Stomach (tissue), 4 donors: ENCODE data around the gene LYPD6.

Experiments used
- EP300 ChIP-seq: sonication (generic); formaldehyde crosslinking; IDR thresholded peaks from one replicate; pipeline ENCODE4 v1.6.1; 2017; ENCODE audit warnings: antibody characterized with exemption
- POLR2A ChIP-seq, 4 donors: fragments of 450-650 bp; IDR thresholded peaks; one replicate each; pipeline ENCODE4 v1.6.1; 2016; ENCODE audit warnings: antibody characterized with exemption in 4 of 4, control low read depth in 2 of 4, mild to moderate bottlenecking in 1 of 4, moderate library complexity in 1 of 4
- POLR2AphosphoS5 ChIP-seq, 3 donors: sonication (generic); formaldehyde crosslinking; IDR thresholded peaks; one replicate each; pipeline ENCODE4 v1.6.1; 2016; ENCODE audit warnings: antibody characterized with exemption in 3 of 3
- TF ChIP-seq, protein P1 (sequence below), 7 experiments: fragments of 450-650 bp in 4 of 7; fragments of 200-600 bp in 3 of 7; sonication (generic) in 3 of 7; IDR thresholded peaks; one replicate each; pipeline ENCODE4 v1.5.1; 2016 to 2019; ENCODE audit warnings: antibody characterized with exemption in 7 of 7, control low read depth in 2 of 7, mild to moderate bottlenecking in 1 of 7

DNA sequence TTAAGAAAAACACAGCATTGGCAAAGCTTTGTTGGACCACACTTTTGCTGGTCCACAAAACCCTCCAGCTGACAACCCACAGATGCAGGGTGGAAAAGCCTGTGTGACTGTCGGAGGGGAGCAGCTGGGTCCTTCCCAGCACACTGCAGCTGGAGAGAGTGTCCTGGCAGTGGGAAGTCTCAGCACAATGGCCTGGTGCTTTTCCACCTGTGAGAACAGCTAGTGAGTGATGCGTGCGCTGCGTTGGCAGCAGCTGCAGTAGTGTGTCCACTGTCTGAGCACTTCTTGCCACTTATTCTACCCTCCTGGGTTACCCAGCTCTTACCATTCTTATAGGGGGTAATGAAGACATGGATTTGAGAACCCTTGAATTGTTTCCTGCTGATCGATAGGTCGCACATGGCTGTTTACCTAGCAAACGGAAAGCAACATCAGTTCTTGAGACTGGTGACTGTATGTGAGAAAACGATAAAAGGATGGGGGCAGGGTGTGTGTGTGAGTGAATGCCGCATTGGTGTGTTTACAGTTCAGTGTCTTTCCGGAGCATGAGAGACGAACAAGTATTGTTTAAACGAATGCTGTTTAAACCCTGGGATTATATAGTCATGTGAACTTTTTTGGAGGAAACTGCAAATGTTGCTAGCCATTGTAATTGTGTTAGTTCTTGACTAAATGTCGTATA, 69.7 kb downstream of the LYPD6 start:
- no peak for TF ChIP-seq EP300
- TF ChIP-seq, protein P1, sequence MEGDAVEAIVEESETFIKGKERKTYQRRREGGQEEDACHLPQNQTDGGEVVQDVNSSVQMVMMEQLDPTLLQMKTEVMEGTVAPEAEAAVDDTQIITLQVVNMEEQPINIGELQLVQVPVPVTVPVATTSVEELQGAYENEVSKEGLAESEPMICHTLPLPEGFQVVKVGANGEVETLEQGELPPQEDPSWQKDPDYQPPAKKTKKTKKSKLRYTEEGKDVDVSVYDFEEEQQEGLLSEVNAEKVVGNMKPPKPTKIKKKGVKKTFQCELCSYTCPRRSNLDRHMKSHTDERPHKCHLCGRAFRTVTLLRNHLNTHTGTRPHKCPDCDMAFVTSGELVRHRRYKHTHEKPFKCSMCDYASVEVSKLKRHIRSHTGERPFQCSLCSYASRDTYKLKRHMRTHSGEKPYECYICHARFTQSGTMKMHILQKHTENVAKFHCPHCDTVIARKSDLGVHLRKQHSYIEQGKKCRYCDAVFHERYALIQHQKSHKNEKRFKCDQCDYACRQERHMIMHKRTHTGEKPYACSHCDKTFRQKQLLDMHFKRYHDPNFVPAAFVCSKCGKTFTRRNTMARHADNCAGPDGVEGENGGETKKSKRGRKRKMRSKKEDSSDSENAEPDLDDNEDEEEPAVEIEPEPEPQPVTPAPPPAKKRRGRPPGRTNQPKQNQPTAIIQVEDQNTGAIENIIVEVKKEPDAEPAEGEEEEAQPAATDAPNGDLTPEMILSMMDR (IDR thresholded peaks at IDR 0.05), result no peak
- no peak for TF ChIP-seq POLR2A (IDR thresholded peaks at IDR 0.05)
- TF ChIP-seq POLR2AphosphoS5 (IDR thresholded peaks at IDR 0.05), result no peak
